Stimulated activated CD4-positive, alpha-beta T cell treated with anti-CD3 and anti-CD28 coated beads, Interleukin-12 subunit alpha, Interleukin-12 subunit beta, amount 100 ng/mL, for 4 hours (primary cell): Measurements from ENCODE around the gene ACAP2.
"Not testable (repeated sequence)": the region's sequence is repeated elsewhere in the genome, so short reads cannot be mapped to it uniquely, and the experiment has no call there.

Source experiments
- DNase-seq: peaks from one replicate; pipeline ENCODE4 v3.0.0-alpha.2; 2020

The ACAP2 gene

GRCh38 chr3:195442573-195443390 is at the start of gene ACAP2:
Gene ACAP2 (minus strand): TSS chr3:195443020. CDS start chr3:195442847, 173 bp downstream.
- peak; percentile 99 for DNase-seq

GRCh38 chr3:195475614-195476013 is 32.8 kb upstream of the ACAP2 start:
- DNase-seq: no peak

GRCh38 chr3:195475116-195475515 is 32.3 kb upstream of the ACAP2 start:
- not testable (repeated sequence) for DNase-seq

GRCh38 chr3:195468841-195469240 is 26.0 kb upstream of the ACAP2 start:
- no peak for DNase-seq

GRCh38 chr3:195468391-195468776 is 25.6 kb upstream of the ACAP2 start:
- no peak for DNase-seq

- no peak for DNase-seq
Measured at GRCh38 chr3:195467641-195468390, 25.0 kb upstream of the ACAP2 start.

GRCh38 chr3:195466251-195466650 is 23.4 kb upstream of the ACAP2 start:
- no peak for DNase-seq

GRCh38 chr3:195462922-195463321 is 20.1 kb upstream of the ACAP2 start:
- not testable (repeated sequence) for DNase-seq

GRCh38 chr3:195462308-195462610 is 19.4 kb upstream of the ACAP2 start:
- DNase-seq: no peak

- no peak for DNase-seq
Measured at GRCh38 chr3:195461594-195462307, 18.9 kb upstream of the ACAP2 start.

- DNase-seq: no peak
Measured at GRCh38 chr3:195460091-195460713, 17.4 kb upstream of the ACAP2 start.

- no peak for DNase-seq
Measured at GRCh38 chr3:195458316-195458717, 15.5 kb upstream of the ACAP2 start.

GRCh38 chr3:195455789-195456188 is 13.0 kb upstream of the ACAP2 start:
- no peak for DNase-seq

- DNase-seq: no peak
Measured at GRCh38 chr3:195453236-195453635, 10.4 kb upstream of the ACAP2 start.

GRCh38 chr3:195451373-195452015 is 8.7 kb upstream of the ACAP2 start:
- DNase-seq: no peak

GRCh38 chr3:195450731-195451229 is 8.0 kb upstream of the ACAP2 start:
- no peak for DNase-seq

GRCh38 chr3:195448205-195448875 is 5.5 kb upstream of the ACAP2 start:
- DNase-seq: no peak

- DNase-seq: no peak
Measured at GRCh38 chr3:195447201-195447600, 4.4 kb upstream of the ACAP2 start.

GRCh38 chr3:195446359-195446758 is 3.5 kb upstream of the ACAP2 start:
- DNase-seq: no peak

- no peak for DNase-seq
Measured at GRCh38 chr3:195445885-195446284, 3.1 kb upstream of the ACAP2 start.

- no peak for DNase-seq
Measured at GRCh38 chr3:195443391-195443989, 670 bp upstream of the ACAP2 start.
